Fibroblast of lung (primary cell): ENCODE data around the gene RPS4Y1. TPM values are rescaled to one million over a fixed set of nuclear protein-coding genes. Genes with fewer than 3 reads are reported as not detected.
A peak's percentile ranks its signal among the peaks of the same experiment; 100 is the strongest.

Experiments
- DNase-seq, 2 donors: peaks; one replicate each; pipeline versions ENCODE4 v3.0.0 to v3.0.0-alpha.2; 2010; ENCODE audit warnings: low read depth in 2 of 2
- H2AFZ ChIP-seq: 2 replicates; pipeline ENCODE4 v1.5.1; 2012; ENCODE audit warnings: low read length, control low read depth, inconsistent platforms
- H3K27ac ChIP-seq: 2 replicates; pipeline ENCODE4 v1.5.1; 2011; ENCODE audit warnings: low read length, control low read depth; ENCODE audit not compliant: insufficient read depth
- H3K27me3 ChIP-seq: 2 replicates; pipeline ENCODE4 v1.5.1; 2011; ENCODE audit warnings: mild to moderate bottlenecking, low read length; ENCODE audit not compliant: control insufficient read depth, insufficient read depth
- H3K36me3 ChIP-seq: 2 replicates; pipeline ENCODE4 v1.5.1; 2011; ENCODE audit warnings: low read length; ENCODE audit not compliant: control insufficient read depth, insufficient read depth
- H3K4me1 ChIP-seq: 2 replicates; pipeline ENCODE4 v1.5.1; 2011; ENCODE audit warnings: low read length; ENCODE audit not compliant: control insufficient read depth, insufficient read depth; ENCODE audit errors: extremely low read depth
- H3K4me2 ChIP-seq: 2 replicates; pipeline ENCODE4 v1.5.1; 2011; ENCODE audit warnings: low read length, control low read depth; ENCODE audit not compliant: insufficient read depth; ENCODE audit errors: extremely low read depth
- H3K4me3 ChIP-seq, 4 experiments: fragments of 200-600 bp in 1 of 4; sonication (generic) in 1 of 4; replicated peaks in 1 of 4; 2 replicates each; pipeline ENCODE4 v1.5.1; 2011 to 2016; ENCODE audit warnings: low read length in 4 of 4, low read depth in 3 of 4, mild to moderate bottlenecking in 3 of 4, control low read depth in 2 of 4, inconsistent platforms in 1 of 4, mixed read lengths in 1 of 4; ENCODE audit not compliant: insufficient read depth in 1 of 4; ENCODE audit errors: control extremely low read depth in 1 of 4
- H3K79me2 ChIP-seq: 2 replicates; pipeline ENCODE4 v1.5.1; 2012; ENCODE audit warnings: mild to moderate bottlenecking, low read length, inconsistent platforms; ENCODE audit not compliant: control insufficient read depth, insufficient read depth
- H3K9ac ChIP-seq: 2 replicates; pipeline ENCODE4 v1.5.1; 2011; ENCODE audit warnings: mild to moderate bottlenecking, low read length, control low read depth; ENCODE audit not compliant: insufficient read depth
- H3K9me3 ChIP-seq: 2 replicates; pipeline ENCODE4 v1.5.1; 2012; ENCODE audit warnings: low read depth, low read length; ENCODE audit not compliant: control insufficient read depth, insufficient read depth
- H4K20me1 ChIP-seq: 2 replicates; pipeline ENCODE4 v1.5.1; 2011; ENCODE audit warnings: low read length; ENCODE audit not compliant: control insufficient read depth, insufficient read depth; ENCODE audit errors: extremely low read depth
- EZH2 ChIP-seq: IDR thresholded peaks from 2 replicates; pipeline ENCODE4 v1.5.1; 2012; ENCODE audit warnings: low read length, control low read depth, mild to moderate bottlenecking; ENCODE audit errors: missing control alignments
- polyA minus RNA-seq: library from RNA; depleted of rRNA, polyadenylated mRNA; stranded (reverse); fragments of >200 nt; gene quantifications from 2 replicates; pipeline ENCODE4 v1.2.3, GENCODE V29; 2011; ENCODE audit warnings: low replicate concordance
- polyA plus RNA-seq, 2 donors: library from polyadenylated mRNA; depleted of rRNA in 1 of 2; stranded (reverse) in 1 of 2; unstranded in 1 of 2; fragments of >200 nt; gene quantifications; 2 replicates each; pipeline ENCODE4 v1.2.1, GENCODE V29; 2011 to 2012; ENCODE audit warnings: missing spikeins in 1 of 2
- total RNA-seq: library from RNA; depleted of rRNA; stranded (reverse); fragments of >200 nt; gene quantifications from 2 replicates; pipeline ENCODE4 v1.2.1, GENCODE V29; 2014
- TF ChIP-seq, protein P1 (sequence below), 2 donors: IDR thresholded peaks in 1 of 2; conservative IDR thresholded peaks in 1 of 2; 1 replicate in 1 of 2; 2 replicates in 1 of 2; pipeline ENCODE4 v1.5.1; 2011 to 2012; ENCODE audit warnings: low read length in 2 of 2, control low read depth in 1 of 2, inconsistent platforms in 1 of 2, low read depth in 1 of 2, mild to moderate bottlenecking in 1 of 2

RPS4Y1 gene
- total RNA-seq, result 576 TPM in 1 of 2 replicates, not detected in the other
- 0.08 and 813 TPM in 2 replicates for polyA plus RNA-seq
- 420 TPM in 1 of 2 replicates, not detected in the other for polyA plus RNA-seq (2012)
- 195 TPM in 1 of 2 replicates, not detected in the other for polyA minus RNA-seq

DNA sequence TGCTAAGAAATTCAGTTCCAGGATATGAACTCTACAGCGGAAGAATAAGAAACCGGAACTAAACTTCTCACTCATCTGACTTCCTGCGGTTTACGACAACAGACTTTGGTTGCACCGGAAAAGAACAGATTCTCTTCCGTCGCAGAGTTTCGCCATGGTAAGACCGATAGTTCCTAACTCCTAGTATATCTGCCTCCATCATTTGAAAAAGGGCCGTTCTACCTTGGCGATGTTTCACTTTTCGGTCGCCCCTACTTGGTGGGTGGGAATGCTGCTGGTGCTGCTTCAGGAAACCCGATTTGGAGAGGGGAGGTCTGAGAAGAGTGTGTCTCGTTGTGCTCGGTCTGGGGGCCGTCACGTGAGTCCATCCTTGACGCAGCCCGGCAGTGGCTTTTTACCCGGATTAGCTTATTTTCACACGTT lies at the start of gene RPS4Y1:
Gene RPS4Y1 (plus strand): TSS at position 132 of the 423 bp plus-strand sequence. CDS start 23 bp downstream, at position 155.
- Histone ChIP-seq H3K36me3 (peaks cover 2% of the 10 kb centered on the region), H3K4me3 (peak within 1 kb of the TSS; percentile 11 to 96 (median 60)), H3K27ac (peak within 1 kb of the TSS; percentile 43), H4K20me1 (no peaks in the 10 kb centered on the region), H3K9ac (peak within 1 kb of the TSS; percentile 62), H2AFZ (peak within 1 kb of the TSS; percentile 39), H3K79me2 (peaks cover 14% of the 10 kb centered on the region), H3K27me3 (no peaks in the 10 kb centered on the region), H3K9me3 (no peaks in the 10 kb centered on the region), H3K4me2 (no peak within 1 kb of the TSS), H3K4me1 (no peaks in the 10 kb centered on the region)
- no peak for TF ChIP-seq EZH2
- TF ChIP-seq, protein P1, sequence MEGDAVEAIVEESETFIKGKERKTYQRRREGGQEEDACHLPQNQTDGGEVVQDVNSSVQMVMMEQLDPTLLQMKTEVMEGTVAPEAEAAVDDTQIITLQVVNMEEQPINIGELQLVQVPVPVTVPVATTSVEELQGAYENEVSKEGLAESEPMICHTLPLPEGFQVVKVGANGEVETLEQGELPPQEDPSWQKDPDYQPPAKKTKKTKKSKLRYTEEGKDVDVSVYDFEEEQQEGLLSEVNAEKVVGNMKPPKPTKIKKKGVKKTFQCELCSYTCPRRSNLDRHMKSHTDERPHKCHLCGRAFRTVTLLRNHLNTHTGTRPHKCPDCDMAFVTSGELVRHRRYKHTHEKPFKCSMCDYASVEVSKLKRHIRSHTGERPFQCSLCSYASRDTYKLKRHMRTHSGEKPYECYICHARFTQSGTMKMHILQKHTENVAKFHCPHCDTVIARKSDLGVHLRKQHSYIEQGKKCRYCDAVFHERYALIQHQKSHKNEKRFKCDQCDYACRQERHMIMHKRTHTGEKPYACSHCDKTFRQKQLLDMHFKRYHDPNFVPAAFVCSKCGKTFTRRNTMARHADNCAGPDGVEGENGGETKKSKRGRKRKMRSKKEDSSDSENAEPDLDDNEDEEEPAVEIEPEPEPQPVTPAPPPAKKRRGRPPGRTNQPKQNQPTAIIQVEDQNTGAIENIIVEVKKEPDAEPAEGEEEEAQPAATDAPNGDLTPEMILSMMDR (conservative IDR thresholded peaks at IDR 0.05 in 1 of 2, IDR thresholded peaks at IDR 0.05 in 1 of 2; ENCODE audit: low read depth in 1 of 2, low read length in 2 of 2), result no peak
- DNase-seq, result peak in 1 of 2 donors; percentile 90

DNA sequence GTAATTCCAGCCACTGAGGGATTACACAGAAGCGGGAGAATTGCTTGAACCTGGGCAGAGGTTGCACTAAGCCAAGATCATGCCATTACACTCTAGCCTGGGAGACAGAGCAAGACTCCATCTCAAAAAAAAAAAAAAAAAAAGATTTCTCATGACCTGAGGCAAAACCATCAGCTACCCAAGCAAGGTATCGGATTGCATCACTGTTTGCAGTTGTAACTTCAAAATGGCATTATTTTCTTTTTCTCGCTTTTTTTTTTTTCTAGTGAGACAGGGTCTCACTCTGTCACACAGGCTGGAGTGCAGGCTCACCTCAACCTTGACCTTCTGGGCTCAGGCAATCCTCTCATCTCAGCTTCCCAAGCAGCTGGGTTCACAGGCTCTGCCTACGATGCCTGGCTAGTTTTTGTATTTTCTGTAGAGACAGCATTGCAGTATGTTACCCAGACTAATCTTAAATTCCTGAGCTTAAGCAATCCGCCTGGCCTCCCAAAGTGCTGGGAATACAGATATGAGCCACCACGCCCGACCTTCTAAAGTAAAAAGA lies 44.4 kb upstream of the RPS4Y1 start:
- TF ChIP-seq, protein P1 (conservative IDR thresholded peaks at IDR 0.05 in 1 of 2, IDR thresholded peaks at IDR 0.05 in 1 of 2; ENCODE audit: low read depth in 1 of 2, low read length in 2 of 2), result no peak
- no peak for TF ChIP-seq EZH2
- Histone ChIP-seq H3K36me3 (no peaks in the 10 kb centered on the region), H3K9ac (no peak overlapping the region), H3K4me1 (no peaks in the 10 kb centered on the region), H3K27ac (no peak overlapping the region), H3K4me3 (no peak overlapping the region), H2AFZ (no peak overlapping the region), H4K20me1 (no peaks in the 10 kb centered on the region), H3K4me2 (no peak overlapping the region), H3K9me3 (no peaks in the 10 kb centered on the region), H3K79me2 (no peaks in the 10 kb centered on the region), H3K27me3 (no peaks in the 10 kb centered on the region)
- DNase-seq, result no peak

DNA sequence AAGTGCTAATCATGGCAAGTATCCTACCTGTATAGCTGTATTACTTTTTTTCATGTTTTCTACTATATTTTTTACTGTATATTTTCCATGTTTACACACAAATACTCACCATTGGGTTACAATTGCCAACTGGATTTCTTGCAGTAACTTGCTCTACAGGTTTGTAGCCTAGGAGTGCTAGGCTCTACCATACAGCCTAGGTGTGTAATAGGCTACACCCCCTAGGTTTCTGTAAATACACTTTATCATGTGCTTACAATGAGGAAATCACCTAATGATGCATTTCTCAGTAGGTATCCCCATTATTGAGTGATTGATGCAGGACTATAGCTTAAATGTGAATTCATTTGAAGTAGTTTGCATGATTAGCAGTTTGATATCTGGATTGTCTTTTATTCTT lies 43.4 kb upstream of the RPS4Y1 start:
- no peaks in the 10 kb centered on the region for H3K4me1 ChIP-seq
- no peaks in the 10 kb centered on the region for H4K20me1 ChIP-seq
- no peak overlapping the region for H3K4me3 ChIP-seq
- DNase-seq, result no peak
- TF ChIP-seq, protein P1 (conservative IDR thresholded peaks at IDR 0.05 in 1 of 2, IDR thresholded peaks at IDR 0.05 in 1 of 2; ENCODE audit: low read depth in 1 of 2, low read length in 2 of 2), result no peak
- no peak for TF ChIP-seq EZH2
- H2AFZ ChIP-seq, result no peak overlapping the region
- H3K9ac ChIP-seq, result no peak overlapping the region
- no peak overlapping the region for H3K27ac ChIP-seq
- H3K36me3 ChIP-seq, result no peaks in the 10 kb centered on the region
- no peaks in the 10 kb centered on the region for H3K27me3 ChIP-seq
- H3K9me3 ChIP-seq, result no peaks in the 10 kb centered on the region
- no peak overlapping the region for H3K4me2 ChIP-seq
- H3K79me2 ChIP-seq, result no peaks in the 10 kb centered on the region
